NCI-H69 (cell line): ENCODE measurements around the gene RNU6-9.
"Not testable (repeated sequence)": the region's sequence is repeated elsewhere in the genome, so short reads cannot be mapped to it uniquely, and the experiment has no call there.

Experiments used
- DNase-seq: peaks from one replicate; lab custom pipeline; 2025; lab: John Stamatoyannopoulos, UW

RNU6-9 gene

DNA sequence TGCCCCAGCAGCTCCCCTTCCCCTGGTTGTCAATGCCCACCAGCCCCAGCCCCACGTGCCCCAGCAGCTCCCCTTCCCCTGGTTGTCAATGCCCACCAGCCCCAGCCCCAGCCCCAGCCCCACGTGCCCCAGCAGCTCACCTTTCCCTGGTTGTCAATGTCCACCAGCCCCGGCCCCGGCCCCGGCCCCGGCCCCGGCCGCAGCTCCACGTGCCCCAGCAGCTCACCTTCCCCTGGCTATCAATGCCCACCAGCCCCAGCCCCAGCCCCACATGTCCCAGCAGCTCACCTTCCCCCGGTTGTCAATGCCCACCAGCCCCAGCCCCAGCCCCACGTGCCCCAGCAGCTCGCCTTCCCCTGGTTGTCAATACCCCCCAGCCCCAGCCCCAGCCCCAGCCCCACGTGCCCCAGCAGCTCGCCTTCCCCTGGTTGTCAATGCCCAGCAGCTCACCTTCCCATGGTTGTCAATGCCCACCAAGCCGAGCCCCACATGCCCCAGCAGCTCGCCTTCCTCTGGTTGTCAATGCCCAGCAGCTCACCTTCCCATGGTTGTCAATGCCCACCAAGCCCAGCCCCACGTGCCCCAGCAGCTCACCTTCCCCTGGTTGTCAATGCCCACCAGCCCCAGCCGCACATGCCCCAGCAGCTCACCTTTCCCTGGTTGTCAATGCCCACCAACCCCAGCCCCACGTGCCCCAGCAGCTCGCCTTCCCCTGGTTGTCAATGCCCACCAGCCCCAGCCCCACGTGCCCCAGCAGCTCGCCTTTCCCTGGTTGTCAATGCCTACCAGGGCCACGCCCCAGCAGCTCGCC is 14.3 kb upstream of the RNU6-9 start:
- DNase-seq, result not testable (repeated sequence)

DNA sequence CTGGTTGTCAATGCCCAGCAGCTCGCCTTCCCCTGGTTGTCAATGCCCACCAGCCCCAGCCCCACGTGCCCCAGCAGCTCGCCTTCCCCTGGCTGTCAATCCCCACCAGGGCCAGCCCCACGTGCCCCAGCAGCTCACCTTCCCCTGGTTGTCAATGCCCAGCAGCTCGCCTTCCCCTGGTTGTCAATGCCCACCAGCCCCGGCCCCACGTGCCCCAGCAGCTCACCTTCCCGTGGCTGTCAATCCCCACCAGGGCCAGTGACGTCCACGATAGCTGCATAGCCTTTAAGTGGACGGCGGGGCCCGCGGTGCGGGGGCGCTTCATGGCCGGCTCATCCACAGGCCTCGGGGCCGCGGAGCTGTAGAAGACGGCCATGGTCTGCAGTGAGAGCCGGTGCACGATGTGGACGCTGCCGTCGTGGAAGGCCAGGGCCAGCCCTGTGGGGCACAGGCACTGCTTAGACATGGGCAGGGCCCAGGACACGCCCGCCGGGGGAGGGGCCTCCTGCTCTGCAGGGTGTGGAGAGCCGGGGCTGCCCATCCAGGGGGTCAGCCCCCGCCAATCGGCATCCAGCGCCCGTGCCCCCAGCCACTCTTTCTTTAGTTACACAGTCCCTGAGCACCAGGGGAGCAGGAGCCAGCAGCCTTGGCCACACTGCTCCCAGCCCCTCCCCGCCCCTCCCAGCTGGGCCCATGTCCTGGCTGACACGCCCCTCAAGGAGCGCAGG is 13.4 kb upstream of the RNU6-9 start:
- DNase-seq, result no peak

DNA sequence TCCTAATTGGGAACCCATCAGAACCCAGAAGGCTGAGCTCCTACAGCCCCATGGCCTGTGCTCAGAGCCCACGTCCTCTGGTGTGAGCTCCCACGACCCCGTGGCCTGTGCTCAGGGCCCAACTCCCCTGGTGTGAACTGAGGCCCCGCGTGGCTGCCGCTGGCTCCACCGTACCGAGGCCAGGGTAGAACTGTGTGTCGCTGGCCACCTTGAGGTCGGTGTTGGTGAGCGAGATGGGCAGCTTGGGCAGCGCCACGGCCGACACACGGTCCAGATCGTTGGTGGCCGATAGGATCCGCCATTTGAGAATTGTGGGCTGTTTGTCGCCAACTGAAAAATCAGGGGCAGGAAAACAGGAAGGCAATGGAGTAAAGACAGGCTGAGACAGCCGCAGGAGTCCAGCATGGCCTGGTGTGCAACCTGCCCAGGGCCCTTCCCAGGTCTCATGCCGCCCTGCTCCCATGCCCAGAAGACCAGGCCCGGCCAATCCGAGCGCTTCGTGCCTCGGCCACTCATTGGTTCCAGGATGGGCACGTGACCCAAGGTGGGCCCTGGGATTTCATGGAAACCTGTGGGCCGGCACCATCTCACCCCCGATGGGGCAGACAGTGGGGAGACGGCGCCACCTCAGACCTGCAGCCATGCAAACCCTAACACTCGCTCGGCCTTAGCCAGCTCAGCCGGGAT is 11.8 kb upstream of the RNU6-9 start:
- no peak for DNase-seq

DNA sequence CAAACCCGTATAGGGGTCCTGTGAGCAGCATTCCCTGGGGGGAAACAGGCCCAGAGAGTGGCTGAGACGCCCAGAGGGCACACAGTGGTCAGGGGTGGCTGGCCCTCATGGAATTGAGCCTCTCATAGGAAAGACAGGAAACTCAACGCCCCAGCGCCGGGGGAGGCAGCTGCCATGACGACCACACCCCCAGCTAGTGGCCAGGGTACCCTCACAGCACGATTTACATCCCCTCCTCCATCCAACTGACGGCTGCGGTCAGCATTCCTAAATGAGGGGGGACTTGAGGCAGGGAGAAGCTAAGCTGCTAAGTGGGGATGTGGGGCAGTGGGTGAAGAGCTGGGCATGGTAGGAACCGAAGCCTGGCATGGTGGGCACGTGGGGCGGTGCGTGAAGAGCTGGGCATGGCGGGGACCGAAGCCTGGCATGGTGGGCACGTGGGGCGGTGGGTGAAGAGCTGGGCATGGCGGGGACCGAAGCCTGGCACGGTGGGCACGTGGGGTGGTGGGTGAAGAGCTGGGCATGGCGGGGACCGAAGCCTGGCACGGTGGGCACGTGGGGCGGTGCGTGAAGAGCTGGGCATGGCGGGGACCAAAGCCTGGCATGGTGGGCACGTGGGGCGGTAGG is 10.3 kb upstream of the RNU6-9 start:
- DNase-seq, result no peak

DNA sequence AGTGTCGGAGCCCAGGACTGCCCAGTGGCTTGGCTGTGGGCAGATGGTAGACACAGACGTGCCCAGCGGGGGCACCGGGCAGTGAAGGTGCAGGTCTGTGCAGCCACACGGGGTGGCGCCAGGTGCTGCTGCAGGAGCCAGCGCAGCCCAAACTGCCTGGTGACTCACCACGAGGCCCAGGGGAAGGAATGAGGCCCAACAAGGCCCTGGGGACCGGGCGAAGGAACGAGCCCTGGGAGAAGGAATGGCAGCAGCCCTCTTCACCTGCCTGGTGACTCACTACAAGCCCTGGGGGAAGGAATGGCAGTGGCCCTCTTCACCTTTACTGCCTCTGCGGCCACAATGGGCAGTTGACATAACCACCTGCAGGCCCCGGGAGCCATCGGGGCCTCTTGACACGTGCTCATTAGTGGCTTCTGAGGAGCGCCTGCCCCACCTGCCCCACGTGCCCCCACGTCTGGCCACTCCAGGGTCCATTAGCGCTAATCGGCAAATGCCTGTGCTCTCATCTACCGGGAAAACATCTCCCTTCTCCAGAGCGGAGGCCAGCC is 9.5 kb upstream of the RNU6-9 start:
- DNase-seq, result peak; percentile 84

DNA sequence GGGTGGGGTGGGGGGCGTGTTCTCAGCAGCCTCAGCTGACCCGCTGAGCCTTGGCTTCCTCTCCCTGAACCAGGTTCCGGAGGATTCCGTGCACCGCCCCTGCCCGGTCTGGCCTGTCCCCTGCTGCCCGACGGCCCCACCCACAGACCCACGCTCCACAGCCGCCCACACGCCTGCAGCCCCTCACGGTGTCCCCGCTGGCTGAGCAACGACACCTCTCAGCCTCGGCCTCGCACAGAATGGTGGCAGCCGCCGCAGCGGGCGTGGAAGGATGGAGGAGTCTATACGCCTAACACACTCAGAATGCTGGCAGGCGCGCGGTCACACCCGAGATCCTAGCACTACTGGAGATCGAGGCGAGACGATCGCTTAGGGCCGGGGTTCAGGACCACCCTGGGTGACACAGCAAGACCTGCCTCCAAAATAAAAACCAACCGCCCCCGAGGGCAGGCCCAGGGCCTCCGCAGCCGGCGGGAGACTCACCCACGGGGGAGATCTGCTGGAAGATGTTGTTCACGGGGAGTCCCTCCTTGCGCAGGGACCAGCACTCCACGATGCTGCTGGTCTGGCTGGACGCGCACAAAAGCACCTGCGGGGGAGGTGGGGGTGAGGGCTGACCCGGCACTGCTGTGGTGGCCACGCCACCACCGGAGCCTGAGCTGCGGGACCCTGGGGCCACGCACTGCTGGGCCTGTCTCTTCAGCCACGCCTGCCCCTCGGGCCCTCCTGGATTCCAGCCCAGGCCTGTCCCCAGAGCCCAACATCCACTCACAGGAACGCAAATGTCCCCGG is 8.7 kb upstream of the RNU6-9 start:
- no peak for DNase-seq

DNA sequence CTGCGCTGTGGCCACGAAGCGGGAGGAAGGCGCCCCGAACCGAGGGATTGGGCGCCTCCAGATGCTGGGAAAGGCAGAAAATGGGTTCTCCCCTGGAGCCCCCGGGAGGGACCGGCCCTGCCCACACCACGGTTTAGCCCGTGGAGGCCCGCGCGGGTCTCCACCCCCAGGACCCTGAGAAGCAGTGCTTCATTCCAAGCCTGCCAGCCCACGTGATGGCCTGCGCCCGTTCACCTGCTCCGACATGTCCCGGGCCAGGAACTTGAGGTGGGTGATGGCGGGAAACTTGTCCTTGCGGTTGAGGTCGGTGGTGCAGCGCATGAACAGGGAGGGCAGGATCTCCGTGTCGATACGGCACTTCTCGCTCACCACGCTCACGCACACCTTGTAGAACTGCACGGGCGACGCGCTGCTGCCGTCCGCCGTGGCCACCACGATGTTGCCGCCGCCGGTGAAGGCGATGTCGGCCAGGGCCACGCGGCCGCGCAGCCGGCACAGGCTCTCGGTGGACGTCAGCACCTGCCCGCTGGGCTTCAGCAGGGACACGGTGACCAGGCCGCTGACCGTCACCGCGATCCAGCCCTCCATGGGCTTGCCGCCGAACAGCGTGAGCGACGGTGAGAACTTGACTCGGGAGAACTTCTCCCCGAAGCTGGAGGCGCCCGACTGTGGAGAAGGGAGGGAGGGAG is 7.6 kb upstream of the RNU6-9 start:
- no peak for DNase-seq

DNA sequence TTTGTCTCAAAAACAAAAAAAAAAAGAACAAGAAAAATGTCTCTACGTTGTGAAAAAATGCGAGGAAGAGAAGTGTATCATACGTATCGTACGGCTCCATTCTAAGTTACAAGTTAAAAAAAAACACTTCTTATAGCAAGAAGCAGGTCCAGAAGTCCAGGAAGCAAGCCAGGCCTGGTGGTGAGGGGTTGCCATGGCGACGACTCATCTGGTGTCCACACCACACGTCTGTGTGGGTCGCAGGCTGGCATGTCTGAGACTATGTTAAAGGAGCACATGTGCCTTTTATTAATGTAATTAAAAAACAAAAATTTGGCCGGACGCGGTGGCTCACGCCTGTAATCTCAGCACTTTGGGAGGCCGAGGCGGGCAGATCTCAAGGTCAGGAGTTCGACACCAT is 6.2 kb upstream of the RNU6-9 start:
- peak; percentile 17 for DNase-seq

DNA sequence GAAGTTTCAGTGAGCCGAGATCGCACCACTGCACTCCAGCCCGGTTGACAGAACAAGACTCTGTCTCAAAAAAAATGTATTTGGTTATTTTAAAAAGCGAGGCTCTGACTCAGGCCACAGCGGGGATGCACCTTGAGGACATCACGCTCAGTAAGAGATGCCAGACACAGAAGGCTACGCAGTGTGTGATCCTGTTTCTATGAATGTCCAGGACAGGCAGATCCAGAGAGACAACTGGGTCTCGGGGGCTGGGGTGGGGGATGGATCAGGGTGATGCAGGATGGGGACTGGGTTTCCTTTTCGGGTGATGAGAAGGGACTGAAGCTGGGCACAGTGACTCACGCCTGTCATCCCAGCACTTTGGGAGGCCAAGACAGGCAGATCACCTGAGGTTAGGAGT is 5.7 kb upstream of the RNU6-9 start:
- DNase-seq, result no peak

DNA sequence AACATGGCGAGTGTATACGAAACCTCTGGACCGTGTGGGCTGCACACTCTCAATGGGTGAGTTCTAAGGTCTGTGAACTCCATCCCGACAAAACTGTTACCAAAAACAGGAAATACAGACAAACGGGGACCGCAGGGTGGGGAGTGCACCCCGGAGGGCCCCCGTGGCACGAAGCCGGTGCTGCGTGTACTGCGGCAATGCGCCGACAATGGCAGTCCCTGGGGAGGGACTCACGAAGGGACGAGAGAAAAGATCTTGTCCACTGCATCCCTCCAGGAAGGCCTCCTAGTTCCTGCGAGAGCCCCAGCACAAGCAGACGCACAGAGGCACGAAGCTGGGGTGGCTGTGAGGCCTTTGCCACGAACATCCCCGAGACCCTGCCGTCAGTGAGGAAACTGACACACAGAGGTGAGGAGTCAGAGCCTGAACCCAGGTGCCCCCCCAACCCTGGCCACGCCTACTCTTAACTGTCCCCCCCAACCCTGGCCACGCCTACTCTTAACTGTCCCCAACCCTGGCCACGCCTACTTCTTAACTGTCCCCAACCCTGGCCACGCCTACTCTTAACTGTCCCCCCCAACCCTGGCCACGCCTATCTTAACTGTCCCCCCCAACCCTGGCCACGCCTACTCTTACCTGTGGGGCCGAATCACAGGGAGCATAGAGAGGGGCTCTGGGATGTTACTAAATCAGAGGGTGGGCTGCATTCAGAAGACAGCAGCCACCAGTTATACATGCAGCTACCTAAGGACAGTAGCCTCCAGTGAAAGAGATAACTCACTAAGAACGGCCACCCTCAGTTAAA is 4.5 kb upstream of the RNU6-9 start:
- DNase-seq, result no peak

DNA sequence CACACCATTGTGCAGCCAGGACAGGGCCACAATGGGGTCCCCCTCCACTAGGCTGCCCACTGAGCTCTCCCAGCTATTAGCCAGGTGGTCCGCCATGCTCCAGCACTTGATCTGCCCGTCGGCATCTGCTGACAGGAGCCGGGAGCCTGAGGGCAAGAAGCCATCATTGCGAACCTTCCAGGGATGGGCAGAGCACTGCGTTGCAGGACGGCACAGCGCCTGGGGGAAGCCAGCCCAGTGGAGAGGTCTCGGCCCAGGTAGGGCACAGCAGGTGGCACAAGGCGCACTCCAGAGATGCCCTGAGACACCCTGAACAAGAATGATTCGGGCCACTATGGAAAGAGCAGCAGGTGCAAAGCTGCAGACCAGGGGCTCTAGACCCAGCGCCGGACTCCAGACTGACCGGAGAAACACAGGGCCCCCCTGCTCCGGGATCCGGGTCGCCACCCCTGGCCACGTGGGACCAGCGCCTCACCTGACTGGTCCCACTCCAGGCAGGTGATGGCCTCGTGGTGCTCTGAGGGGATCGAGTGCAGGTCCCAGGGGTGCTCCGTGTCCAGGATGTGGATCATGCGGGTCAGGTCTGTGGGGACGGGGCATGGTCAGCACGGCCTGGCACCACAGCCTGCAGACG is 3.5 kb upstream of the RNU6-9 start:
- no peak for DNase-seq

DNA sequence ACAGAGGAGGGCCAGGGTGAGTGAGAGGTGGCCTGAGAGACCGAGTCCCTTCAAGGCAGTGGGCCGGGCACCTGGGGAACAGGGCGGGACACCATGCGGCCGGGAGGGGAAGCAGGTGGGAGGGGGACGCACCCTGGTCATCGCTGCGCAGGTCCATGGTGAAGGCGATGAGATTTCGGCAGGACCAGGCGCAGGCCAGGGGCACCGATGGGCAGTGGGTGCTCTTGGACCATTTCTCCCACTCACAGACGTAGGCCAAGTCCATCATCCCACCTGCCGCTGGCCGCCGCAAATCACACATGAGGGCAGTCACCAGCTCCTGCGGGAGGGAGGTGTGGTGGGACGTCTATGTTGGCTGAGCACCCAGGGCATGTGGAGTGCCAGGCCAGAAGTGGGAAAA is 2.5 kb upstream of the RNU6-9 start:
- no peak for DNase-seq

DNA sequence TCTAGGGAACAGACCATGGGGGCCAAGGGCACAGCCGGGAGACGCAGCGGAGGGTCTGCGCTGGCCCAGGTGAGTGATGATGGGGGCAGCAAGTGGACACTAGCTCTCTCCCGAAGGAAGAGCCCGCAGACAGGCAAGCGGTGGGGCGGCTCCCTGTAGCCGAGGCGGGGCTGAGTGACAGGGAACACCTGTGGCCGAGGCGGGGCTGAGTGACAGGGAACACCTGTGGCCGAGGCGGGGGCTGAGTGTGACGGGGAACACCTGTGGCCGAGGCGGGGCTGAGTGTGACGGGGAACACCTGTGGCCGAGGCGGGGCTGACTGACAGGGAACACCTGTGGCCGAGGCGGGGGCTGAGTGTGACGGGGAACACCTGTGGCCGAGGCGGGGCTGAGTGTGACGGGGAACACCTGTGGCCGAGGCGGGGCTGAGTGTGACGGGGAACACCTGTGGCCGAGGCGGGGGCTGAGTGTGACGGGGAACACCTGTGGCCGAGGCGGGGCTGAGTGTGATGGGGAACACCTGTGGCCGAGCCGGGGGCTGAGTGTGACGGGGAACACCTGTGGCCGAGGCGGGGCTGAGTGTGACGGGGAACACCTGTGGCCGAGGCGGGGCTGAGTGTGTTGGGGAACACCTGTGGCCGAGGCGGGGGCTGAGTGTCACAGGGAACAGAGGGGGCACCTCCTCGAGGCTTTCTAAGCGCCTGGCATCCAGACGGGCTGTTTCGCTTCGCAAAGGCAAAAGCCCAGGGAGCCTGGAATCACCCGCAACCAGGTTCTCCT is 1.7 kb upstream of the RNU6-9 start:
- DNase-seq, result peak; percentile 90

DNA sequence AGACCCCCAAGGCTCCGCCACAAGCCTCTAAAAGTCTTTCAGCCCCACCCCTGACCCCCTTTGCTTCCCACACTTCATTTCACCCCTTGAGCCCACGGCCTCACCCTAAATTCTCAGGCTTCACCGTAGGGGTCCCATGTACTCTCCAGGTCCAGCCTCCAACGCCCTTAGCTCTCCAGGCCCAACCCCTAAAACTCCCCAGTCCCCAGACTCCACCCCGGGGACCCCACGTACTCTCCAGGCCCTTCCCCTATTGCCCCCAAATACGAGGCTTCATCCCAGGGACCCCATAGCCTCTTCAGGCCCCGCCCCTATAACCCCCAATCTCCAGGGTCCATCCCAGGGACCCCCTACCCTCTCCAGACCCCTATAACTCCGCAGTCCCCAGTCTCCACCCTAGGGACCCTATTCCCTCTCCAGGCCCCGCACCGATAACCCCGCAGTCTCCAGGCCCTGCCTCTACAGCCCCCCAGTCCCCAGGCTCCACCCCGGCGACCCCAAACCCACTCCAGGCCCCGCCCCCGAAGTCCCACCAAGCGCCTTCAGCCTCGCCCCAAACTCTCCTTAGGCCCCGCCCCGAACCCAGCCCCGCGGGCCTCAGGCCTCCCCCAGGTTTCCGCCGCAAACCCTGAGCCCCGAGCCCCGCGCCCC is 916 bp upstream of the RNU6-9 start:
- DNase-seq, result peak; percentile 71

DNA sequence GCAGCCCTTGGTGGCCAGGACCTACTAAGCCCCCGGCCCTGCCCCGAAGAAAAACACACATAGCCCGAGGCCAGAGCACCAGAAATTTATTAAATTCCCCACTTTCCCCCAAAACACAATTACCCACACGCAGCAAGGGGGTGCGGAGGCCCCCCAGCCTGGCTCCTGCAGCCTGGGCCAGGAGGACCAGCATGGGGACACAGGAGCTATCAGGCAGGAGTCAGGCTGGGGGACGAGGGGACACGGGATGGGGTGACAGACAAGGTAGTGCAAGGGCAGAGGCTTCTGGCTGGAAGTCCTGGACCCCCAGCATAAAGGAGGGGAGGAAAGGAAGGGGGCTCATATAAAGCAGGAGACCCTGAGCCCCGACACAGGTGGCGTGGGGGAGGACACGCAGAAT is 3.1 kb downstream of the RNU6-9 start:
- DNase-seq, result no peak

DNA sequence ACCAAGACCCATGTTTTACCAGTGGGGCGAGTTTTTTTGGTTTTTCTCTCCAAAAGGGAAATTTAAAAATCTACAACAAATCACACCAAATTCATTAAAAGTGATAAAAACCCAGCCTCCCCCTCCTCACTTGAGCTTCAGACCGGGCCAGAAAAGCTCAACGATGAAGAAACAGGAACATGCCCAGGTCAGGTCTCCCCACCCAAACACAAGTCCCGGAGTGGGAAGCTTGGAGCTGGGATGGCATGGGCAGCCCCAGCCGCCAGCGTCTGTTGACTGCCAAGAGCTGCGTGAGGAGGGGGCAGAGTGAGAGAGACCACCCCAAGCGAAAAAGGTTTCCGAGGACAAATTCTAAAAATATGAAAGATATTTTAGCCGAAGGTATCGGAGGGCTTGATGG is 3.7 kb downstream of the RNU6-9 start:
- DNase-seq, result no peak

DNA sequence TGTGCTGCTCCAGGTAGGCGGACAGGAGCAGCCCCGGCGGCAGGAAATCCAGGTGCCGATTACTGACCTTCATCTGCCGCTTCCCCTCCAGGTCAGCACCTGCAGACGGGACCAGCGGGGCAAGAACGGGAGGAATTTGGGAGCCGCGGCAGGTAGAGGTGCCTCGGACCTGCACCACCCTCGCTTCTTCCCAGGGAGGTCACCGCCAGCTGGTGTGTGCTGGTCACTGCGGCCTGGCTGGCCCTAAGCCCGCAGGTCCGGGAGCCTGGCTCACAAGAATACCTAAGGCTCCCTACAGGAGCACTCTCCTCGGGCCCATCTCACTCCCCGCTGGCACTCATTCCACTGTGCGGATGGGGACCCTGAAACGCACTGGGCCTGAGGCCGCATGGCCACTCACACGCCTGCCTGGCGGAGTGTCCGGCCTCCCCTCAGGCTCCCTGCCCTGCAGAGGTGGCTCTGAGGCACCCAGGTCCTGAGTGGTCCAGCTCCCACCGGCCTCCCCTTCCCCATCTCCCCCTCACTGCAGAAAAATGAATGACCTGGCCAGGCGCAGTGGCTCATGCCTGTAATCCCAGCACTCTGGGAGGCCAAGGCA is 4.3 kb downstream of the RNU6-9 start:
- no peak for DNase-seq

DNA sequence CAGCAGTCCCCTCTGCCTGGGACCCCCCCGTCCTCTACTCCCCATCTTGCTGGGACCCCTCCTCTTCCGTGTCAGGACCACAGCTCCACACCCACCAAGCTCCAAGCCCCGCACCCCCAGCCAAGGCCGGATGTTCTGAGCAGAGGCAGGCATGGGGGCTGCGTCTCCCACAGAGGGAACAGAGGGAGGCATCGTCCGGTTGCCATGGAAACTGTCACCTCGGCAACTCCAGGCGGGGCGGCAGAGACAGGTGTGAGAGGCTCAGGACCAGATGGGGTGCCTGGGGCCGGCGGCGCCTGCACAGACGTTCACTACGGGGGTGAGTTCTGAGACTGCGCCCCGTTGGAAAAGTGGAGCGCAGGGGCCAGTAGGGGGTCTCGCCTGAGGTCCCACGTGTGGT is 5.4 kb downstream of the RNU6-9 start:
- DNase-seq, result peak; percentile 90
